ENCODE data around the gene PLD6.
"Not testable (repeated sequence)": the region's sequence is repeated elsewhere in the genome, so short reads cannot be mapped to it uniquely, and the experiment has no call there.

PLD6 gene

GRCh38 chr17:17196776-17197175 is 9.4 kb downstream of the PLD6 start:
- no peak for DNase-seq

GRCh38 chr17:17195466-17195865 is 10.7 kb downstream of the PLD6 start:
- DNase-seq = not testable (repeated sequence)

- no peak for DNase-seq
Measured at GRCh38 chr17:17191961-17192381, 14.2 kb downstream of the PLD6 start.

GRCh38 chr17:17191346-17191792 is 14.8 kb downstream of the PLD6 start:
- peak; percentile 83 for DNase-seq

GRCh38 chr17:17190188-17190587 is 15.9 kb downstream of the PLD6 start:
- no peak for DNase-seq

GRCh38 chr17:17189559-17189958 is 16.6 kb downstream of the PLD6 start:
- no peak for DNase-seq

GRCh38 chr17:17188586-17188985 is 17.5 kb downstream of the PLD6 start:
- no peak for DNase-seq

GRCh38 chr17:17186551-17187505 is 19.3 kb downstream of the PLD6 start:
- DNase-seq = peak; percentile 24

- no peak for DNase-seq
Measured at GRCh38 chr17:17186051-17186450, 20.1 kb downstream of the PLD6 start.

GRCh38 chr17:17184985-17185757 is 21.0 kb downstream of the PLD6 start:
- not testable (repeated sequence) for DNase-seq

GRCh38 chr17:17183744-17184143 is 22.4 kb downstream of the PLD6 start:
- DNase-seq = no peak

GRCh38 chr17:17182598-17183136 is 23.5 kb downstream of the PLD6 start:
- DNase-seq = no peak

GRCh38 chr17:17181666-17182597 is 24.2 kb downstream of the PLD6 start:
- no peak for DNase-seq

GRCh38 chr17:17180741-17181525 is 25.2 kb downstream of the PLD6 start:
- no peak for DNase-seq

GRCh38 chr17:17180141-17180603 is 26.0 kb downstream of the PLD6 start:
- no peak for DNase-seq

GRCh38 chr17:17179371-17179827 is 26.7 kb downstream of the PLD6 start:
- no peak for DNase-seq

- no peak for DNase-seq
Measured at GRCh38 chr17:17177176-17177575, 29.0 kb downstream of the PLD6 start.

- DNase-seq = no peak
Measured at GRCh38 chr17:17176341-17176740, 29.8 kb downstream of the PLD6 start.

GRCh38 chr17:17175917-17176316 is 30.2 kb downstream of the PLD6 start:
- DNase-seq = no peak

GRCh38 chr17:17175340-17175739 is 30.8 kb downstream of the PLD6 start:
- DNase-seq = no peak

GRCh38 chr17:17173921-17174320 is 32.2 kb downstream of the PLD6 start:
- no peak for DNase-seq
